Spleen (tissue), 11 donors: Measurements from ENCODE around the gene GET4. TPM values are rescaled to one million over a fixed set of nuclear protein-coding genes. Genes with fewer than 3 reads are reported as not detected.

Experiments
- DNase-seq: peaks from one replicate; pipeline ENCODE4 v3.0.0-alpha.2; 2020
- H3K27ac ChIP-seq, 8 donors: fragments of 200-600 bp; sonication (generic) in 7 of 8; 1 replicate in 4 of 8; 2 replicates in 4 of 8; pipeline versions ENCODE4 v1.5.0 to v1.8.0; 2016 to 2021; ENCODE audit warnings: inconsistent platforms in 4 of 8, mild to moderate bottlenecking in 4 of 8, moderate library complexity in 1 of 8
- H3K27me3 ChIP-seq, 7 donors: fragments of 200-600 bp; sonication (generic) in 6 of 7; replicated peaks in 1 of 7; 1 replicate in 4 of 7; 2 replicates in 3 of 7; pipeline versions ENCODE4 v1.5.0 to v1.8.0; 2016 to 2021; ENCODE audit warnings: inconsistent platforms in 3 of 7, mild to moderate bottlenecking in 1 of 7
- H3K36me3 ChIP-seq, 6 donors: fragments of 200-600 bp; sonication (generic) in 5 of 6; 1 replicate in 4 of 6; 2 replicates in 2 of 6; pipeline versions ENCODE4 v1.5.0 to v1.8.0; 2016 to 2021; ENCODE audit warnings: inconsistent platforms in 2 of 6
- H3K4me1 ChIP-seq, 6 donors: fragments of 200-600 bp; sonication (generic) in 5 of 6; 1 replicate in 3 of 6; 2 replicates in 3 of 6; pipeline versions ENCODE4 v1.5.0 to v1.8.0; 2016 to 2021; ENCODE audit warnings: inconsistent platforms in 3 of 6
- H3K4me3 ChIP-seq, 8 donors: fragments of 200-600 bp; sonication (generic) in 7 of 8; 1 replicate in 4 of 8; 2 replicates in 4 of 8; pipeline versions ENCODE4 v1.5.0 to v1.8.0; 2016 to 2021; ENCODE audit warnings: inconsistent platforms in 4 of 8, mild to moderate bottlenecking in 4 of 8, moderate library complexity in 2 of 8
- H3K9me3 ChIP-seq, 8 donors: fragments of 200-600 bp; sonication (generic) in 7 of 8; 1 replicate in 4 of 8; 2 replicates in 4 of 8; pipeline versions ENCODE4 v1.5.0 to v1.8.0; 2016 to 2021; ENCODE audit warnings: inconsistent platforms in 4 of 8
- CTCF ChIP-seq, 11 experiments: fragments of 200-600 bp in 7 of 11; fragments of 450-650 bp in 4 of 11; sonication (generic) in 4 of 11; IDR thresholded peaks in 8 of 11; conservative IDR thresholded peaks in 3 of 11; 1 replicate in 7 of 11; 2 replicates in 4 of 11; pipeline versions ENCODE4 v1.4.0 to v1.8.0; 2016 to 2021; ENCODE audit warnings: antibody characterized with exemption in 11 of 11, inconsistent platforms in 4 of 11, mild to moderate bottlenecking in 1 of 11
- POLR2A ChIP-seq, 3 donors: fragments of 450-650 bp; IDR thresholded peaks; one replicate each; pipeline ENCODE4 v1.5.1; 2017; ENCODE audit warnings: antibody characterized with exemption in 3 of 3, mild to moderate bottlenecking in 1 of 3
- POLR2AphosphoS5 ChIP-seq, 3 donors: sonication (generic); formaldehyde crosslinking; IDR thresholded peaks; one replicate each; pipeline ENCODE4 v1.5.1; 2017; ENCODE audit warnings: antibody characterized with exemption in 3 of 3
- WGBS, 5 donors: extraction: QIAGEN DNeasy Blood & Tissue Kit in 3 of 5; methylation state at CpG; one replicate each; pipeline versions ENCODE4 v1.1.5 to v1.1.7; 2013 to 2018; 5-methylcytosine and 5-hydroxymethylcytosine counted together
- intact Hi-C: fragments of 100-400 bp; cut with DNase I; formaldehyde crosslinking; loops from one replicate; pipeline ENCODE4 v1.15.0; 2023; ENCODE audit warnings: low total_unique reads
- polyA plus RNA-seq, 3 donors: library from polyadenylated mRNA; stranded (reverse); fragments of 200-250 nt; gene quantifications; one replicate each; pipeline ENCODE4 v1.2.1, GENCODE V29; 2013
- total RNA-seq, 7 donors: library from RNA; depleted of rRNA in 3 of 7; stranded (reverse); fragments of >200 nt in 3 of 7; fragmentation: NEBNext Ultra II Directional in 4 of 7; extraction: Animal tissue kit (Norgen Biotek cat#: 25700) in 4 of 7; gene quantifications; one replicate each; pipeline versions ENCODE4 v1.1.0 to v1.2.1, GENCODE V29; 2016 to 2021
- donor health status: healthy with polysubstance abuse.
- donor health status: DM: no; HTN: no; CAD: no; lungs with moderate emphysema.
- donor health status: DM: no; HTN: no; CAD: no.
- donor health status: Bipolar disorder and iron deficiency.
- donor health status: healthy.
- donor health status: DM: no; HTN: no; CAD: no.
- donor health status: DM: yes; HTN: yes; CAD: no.

The GET4 gene
- total and polyA plus RNA-seq, 10 donors = 25.4 to 63.0 (median 36.1) TPM

GRCh38 chr7:894164-894867 is 18.0 kb downstream of the GET4 start:
- no peaks in the 10 kb centered on the region for H3K27me3 ChIP-seq
- H3K4me3 ChIP-seq = no peak overlapping the region
- peak; percentile 71 for DNase-seq
- H3K27ac ChIP-seq = no peak overlapping the region
- peaks cover 0 to 93% (median 75%) of the 10 kb centered on the region in 6 donors for H3K36me3 ChIP-seq
- peaks cover 0 to 23% (median 10%) of the 10 kb centered on the region in 6 donors for H3K4me1 ChIP-seq
- TF ChIP-seq POLR2A (IDR thresholded peaks at IDR 0.05) (no peak), POLR2AphosphoS5 (IDR thresholded peaks at IDR 0.05) (peak in 1 of 3 donors; percentile 61), CTCF (IDR thresholded peaks at IDR 0.05 in 8 of 11, conservative IDR thresholded peaks at IDR 0.05 in 3 of 11) (no peak)
- 91 to 97% (median 94%) methylated on average over 19 to 40 of the region's 40 CpGs for WGBS, 5 donors
- H3K9me3 ChIP-seq = no peaks in the 10 kb centered on the region
- intact Hi-C loops = no loop called here

GRCh38 chr7:894927-895450 is 18.6 kb downstream of the GET4 start:
- Histone ChIP-seq H3K4me3 (no peak overlapping the region), H3K27me3 (no peaks in the 10 kb centered on the region), H3K9me3 (no peaks in the 10 kb centered on the region), H3K36me3 (peaks cover 0 to 98% (median 74%) of the 10 kb centered on the region in 6 donors), H3K27ac (no peak overlapping the region), H3K4me1 (peaks cover 0 to 25% (median 10%) of the 10 kb centered on the region in 6 donors)
- peak; percentile 58 for DNase-seq
- intact Hi-C loops = no loop called here
- WGBS, 5 donors = 90 to 94% (median 94%) methylated on average over 8 to 21 of the region's 21 CpGs
- TF ChIP-seq CTCF (IDR thresholded peaks at IDR 0.05 in 8 of 11, conservative IDR thresholded peaks at IDR 0.05 in 3 of 11) (no peak), POLR2AphosphoS5 (IDR thresholded peaks at IDR 0.05) (no peak), POLR2A (IDR thresholded peaks at IDR 0.05) (no peak)

GRCh38 chr7:895451-896052 is 19.2 kb downstream of the GET4 start:
- 94 to 97% (median 96%) methylated on average over 44 to 52 of the region's 52 CpGs for WGBS, 5 donors
- intact Hi-C loops = no loop called here
- Histone ChIP-seq H3K4me3 (no peak overlapping the region), H3K9me3 (no peaks in the 10 kb centered on the region), H3K27me3 (no peaks in the 10 kb centered on the region), H3K36me3 (peaks cover 0 to 100% (median 72%) of the 10 kb centered on the region in 6 donors), H3K27ac (no peak overlapping the region), H3K4me1 (peaks cover 0 to 26% (median 10%) of the 10 kb centered on the region in 6 donors)
- peak; percentile 75 for DNase-seq
- TF ChIP-seq POLR2AphosphoS5 (IDR thresholded peaks at IDR 0.05) = peak in 2 of 3 donors; percentile 9 to 56
- TF ChIP-seq CTCF (IDR thresholded peaks at IDR 0.05 in 8 of 11, conservative IDR thresholded peaks at IDR 0.05 in 3 of 11) = no peak
